OCI-LY1 (cell line): Measurements from ENCODE around the gene ZNF639.

Experiments
- H2AFZ ChIP-seq: fragments of 200-600 bp; sonication (generic), shearing (Covaris generic); 2 replicates; pipeline ENCODE4 v1.6.0; 2014; ENCODE audit warnings: antibody characterized with exemption, mild to moderate bottlenecking, low read length
- H3F3A ChIP-seq: fragments of 200-600 bp; sonication (generic), shearing (Covaris generic); 2 replicates; pipeline ENCODE4 v1.6.0; 2014; ENCODE audit warnings: mild to moderate bottlenecking, antibody characterized with exemption, low read length, moderate library complexity; ENCODE audit not compliant: insufficient read depth
- H3K27ac ChIP-seq: fragments of 200-600 bp; sonication (generic); 2 replicates; pipeline ENCODE4 v1.5.1; 2014; ENCODE audit warnings: low read length, mixed run types, mild to moderate bottlenecking, low read depth; ENCODE audit not compliant: poor library complexity, severe bottlenecking
- H3K27me3 ChIP-seq: fragments of 200-600 bp; sonication (generic); 2 replicates; pipeline ENCODE4 v1.6.0; 2014; ENCODE audit warnings: antibody characterized with exemption, mild to moderate bottlenecking, low read length, moderate library complexity; ENCODE audit not compliant: insufficient read depth
- H3K36me3 ChIP-seq: fragments of 200-600 bp; sonication (generic); 2 replicates; pipeline ENCODE4 v1.6.1; 2014; ENCODE audit warnings: mild to moderate bottlenecking, antibody characterized with exemption, low read length, moderate library complexity, mixed read lengths; ENCODE audit not compliant: insufficient read depth
- H3K4me1 ChIP-seq: fragments of 200-600 bp; sonication (generic); 2 replicates; pipeline ENCODE4 v1.5.1; 2014; ENCODE audit warnings: mild to moderate bottlenecking, low read length, moderate library complexity; ENCODE audit not compliant: insufficient read depth, severe bottlenecking
- H3K4me2 ChIP-seq: fragments of 200-600 bp; sonication (generic), shearing (Covaris generic); 2 replicates; pipeline ENCODE4 v1.6.1; 2014; ENCODE audit warnings: low read length
- H3K4me3 ChIP-seq: fragments of 200-600 bp; sonication (generic); 2 replicates; pipeline ENCODE4 v1.5.1; 2014; ENCODE audit warnings: low read length, low read depth, mild to moderate bottlenecking, mixed read lengths; ENCODE audit not compliant: poor library complexity, severe bottlenecking
- H3K79me2 ChIP-seq: fragments of 200-600 bp; shearing (Covaris generic); 2 replicates; pipeline ENCODE4 v1.6.1; 2016; ENCODE audit warnings: mixed run types, low read length, mixed read lengths; ENCODE audit not compliant: insufficient read depth
- H3K9ac ChIP-seq: fragments of 200-600 bp; sonication (generic), shearing (Covaris generic); 2 replicates; pipeline ENCODE4 v1.6.1; 2014; ENCODE audit warnings: mild to moderate bottlenecking, low read length, mixed read lengths
- H3K9me2 ChIP-seq: fragments of 200-600 bp; sonication (generic), shearing (Covaris generic); 2 replicates; pipeline ENCODE4 v1.6.1; 2014; ENCODE audit warnings: low read depth, mild to moderate bottlenecking, low read length, mixed read lengths
- H3K9me3 ChIP-seq: fragments of 200-600 bp; shearing (Covaris generic); 2 replicates; pipeline ENCODE4 v1.6.1; 2014; ENCODE audit warnings: low read length, mixed read lengths
- H4K20me1 ChIP-seq: fragments of 200-600 bp; sonication (generic), shearing (Covaris generic); 2 replicates; pipeline ENCODE4 v1.6.0; 2016; ENCODE audit warnings: mild to moderate bottlenecking, low read length; ENCODE audit not compliant: insufficient read depth
- CTCF ChIP-seq: fragments of 200-600 bp; sonication (generic), shearing (Covaris generic); IDR thresholded peaks from 2 replicates; pipeline ENCODE4 v1.5.1; 2017; ENCODE audit warnings: mild to moderate bottlenecking, antibody characterized with exemption, low read length, moderate library complexity, mixed read lengths
- EZH2 ChIP-seq: fragments of 200-600 bp; sonication (generic), shearing (Covaris generic); IDR thresholded peaks from 2 replicates; pipeline ENCODE4 v1.8.0; 2017; ENCODE audit warnings: borderline replicate concordance, mixed run types, mild to moderate bottlenecking, antibody characterized with exemption, low read length, moderate library complexity, mixed read lengths

The ZNF639 gene

GRCh38 chr3:179276743-179277142 lies 46.1 kb upstream of the ZNF639 start:
- no peak overlapping the region for H2AFZ ChIP-seq
- H3K4me2 ChIP-seq: no peak overlapping the region
- H3K4me1 ChIP-seq: no peaks in the 10 kb centered on the region
- no peak overlapping the region for H3K4me3 ChIP-seq
- no peaks in the 10 kb centered on the region for H3F3A ChIP-seq
- no peaks in the 10 kb centered on the region for H3K79me2 ChIP-seq
- TF ChIP-seq CTCF (no peak), EZH2 (no peak)
- H3K9me3 ChIP-seq: no peaks in the 10 kb centered on the region
- H4K20me1 ChIP-seq: no peaks in the 10 kb centered on the region
- no peak overlapping the region for H3K27ac ChIP-seq
- H3K9me2 ChIP-seq: no peaks in the 10 kb centered on the region
- H3K36me3 ChIP-seq: no peaks in the 10 kb centered on the region
- H3K27me3 ChIP-seq: no peaks in the 10 kb centered on the region
- no peak overlapping the region for H3K9ac ChIP-seq

GRCh38 chr3:179278151-179278550 lies 44.7 kb upstream of the ZNF639 start:
- Histone ChIP-seq H2AFZ (no peak overlapping the region), H3K9ac (no peak overlapping the region), H3K4me3 (no peak overlapping the region), H3K27me3 (peaks cover 4% of the 10 kb centered on the region; the same call in 1 of the 2 replicates), H3F3A (no peaks in the 10 kb centered on the region), H3K79me2 (no peaks in the 10 kb centered on the region), H3K4me2 (no peak overlapping the region), H3K9me3 (no peaks in the 10 kb centered on the region), H3K27ac (no peak overlapping the region), H3K36me3 (no peaks in the 10 kb centered on the region), H4K20me1 (no peaks in the 10 kb centered on the region), H3K4me1 (no peaks in the 10 kb centered on the region), H3K9me2 (no peaks in the 10 kb centered on the region)
- TF ChIP-seq CTCF (no peak), EZH2 (no peak)

- TF ChIP-seq CTCF (no peak), EZH2 (no peak)
- no peaks in the 10 kb centered on the region for H3K9me3 ChIP-seq
- H2AFZ ChIP-seq: no peak overlapping the region
- peaks cover 4% of the 10 kb centered on the region; the same call in 1 of the 2 replicates for H3K27me3 ChIP-seq
- no peak overlapping the region for H3K4me3 ChIP-seq
- no peaks in the 10 kb centered on the region for H3K9me2 ChIP-seq
- H3K36me3 ChIP-seq: no peaks in the 10 kb centered on the region
- no peaks in the 10 kb centered on the region for H4K20me1 ChIP-seq
- no peaks in the 10 kb centered on the region for H3K79me2 ChIP-seq
- H3K4me2 ChIP-seq: no peak overlapping the region
- no peak overlapping the region for H3K27ac ChIP-seq
- no peaks in the 10 kb centered on the region for H3F3A ChIP-seq
- H3K9ac ChIP-seq: no peak overlapping the region
- no peaks in the 10 kb centered on the region for H3K4me1 ChIP-seq
Measured at GRCh38 chr3:179278932-179279693, 43.7 kb upstream of the ZNF639 start.
